SKM-1 (cell line): ENCODE data around the gene SLC41A3.
"Not testable (repeated sequence)": the region's sequence is repeated elsewhere in the genome, so short reads cannot be mapped to it uniquely, and the experiment has no call there.

Experiments used
- DNase-seq: peaks from one replicate; lab custom pipeline; 2025; ENCODE audit not compliant: unreplicated experiment; lab: John Stamatoyannopoulos, UW

The SLC41A3 gene

GRCh38 chr3:125960456-125961288 lies 123.3 kb downstream of the SLC41A3 start:
- DNase-seq = no peak

- no peak for DNase-seq
Measured at GRCh38 chr3:125960066-125960424, 123.9 kb downstream of the SLC41A3 start.

- DNase-seq = no peak
Measured at GRCh38 chr3:125959317-125960065, 124.4 kb downstream of the SLC41A3 start.

GRCh38 chr3:125958511-125959316 lies 125.2 kb downstream of the SLC41A3 start:
- no peak for DNase-seq

GRCh38 chr3:125957674-125958510 lies 126.0 kb downstream of the SLC41A3 start:
- no peak for DNase-seq

GRCh38 chr3:125957020-125957419 lies 126.9 kb downstream of the SLC41A3 start:
- DNase-seq = not testable (repeated sequence)
